NCI-H2227 treated with DMSO at 0.1 percent for 48 hours (cell line): ENCODE data around the gene GPR119.
"Not testable (repeated sequence)": the region's sequence is repeated elsewhere in the genome, so short reads cannot be mapped to it uniquely, and the experiment has no call there.

Source experiments
- DNase-seq: peaks from one replicate; lab custom pipeline; 2025; lab: John Stamatoyannopoulos, UW

Gene GPR119

GRCh38 chrX:130385520-130385919, at the start of gene GPR119:
Gene GPR119, minus strand, starts transcription at chrX:130385674. Its CDS starts 227 bp downstream, at chrX:130385447.
- DNase-seq: no peak

GRCh38 chrX:130429236-130429635, 43.8 kb upstream of the GPR119 start:
- not testable (repeated sequence) for DNase-seq

DNA sequence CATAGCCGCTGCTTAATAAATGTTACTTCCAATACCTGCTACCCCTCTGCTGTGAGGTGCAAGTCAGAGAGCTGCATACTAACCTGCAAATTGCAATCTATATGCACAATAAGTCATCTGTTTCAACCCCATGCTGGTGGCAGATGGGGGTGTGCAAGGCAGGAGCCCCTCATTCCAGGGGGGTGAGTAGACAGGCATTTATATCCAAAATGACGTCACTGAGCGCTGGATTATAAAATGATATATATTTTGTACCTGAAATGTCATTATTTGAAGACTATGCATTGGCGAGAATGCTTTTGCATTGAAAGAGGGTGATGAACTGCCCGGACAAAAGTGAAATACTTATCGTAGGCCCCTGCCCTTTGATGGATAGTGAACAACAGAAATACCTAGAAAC, 41.1 kb upstream of the GPR119 start:
- no peak for DNase-seq

DNA sequence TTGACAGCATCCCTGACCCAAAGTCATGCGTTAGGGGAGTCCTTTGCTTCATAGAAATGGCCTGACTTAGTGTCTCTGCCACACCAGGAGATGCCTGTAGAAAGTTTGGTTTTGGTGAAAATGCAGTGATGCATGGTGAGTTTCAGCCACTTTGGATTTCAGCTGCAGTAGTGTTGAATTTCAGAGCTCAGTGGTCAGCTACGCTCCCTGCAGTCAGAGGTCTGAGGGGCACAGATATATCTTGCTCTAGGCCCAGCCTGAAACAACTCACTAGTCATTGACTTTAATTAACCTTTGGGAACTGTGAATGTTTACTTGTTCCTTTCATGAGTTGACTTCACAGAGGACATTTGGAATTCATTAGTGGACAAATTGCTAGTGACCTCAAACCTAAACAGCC, 33.8 kb upstream of the GPR119 start:
- no peak for DNase-seq

DNA sequence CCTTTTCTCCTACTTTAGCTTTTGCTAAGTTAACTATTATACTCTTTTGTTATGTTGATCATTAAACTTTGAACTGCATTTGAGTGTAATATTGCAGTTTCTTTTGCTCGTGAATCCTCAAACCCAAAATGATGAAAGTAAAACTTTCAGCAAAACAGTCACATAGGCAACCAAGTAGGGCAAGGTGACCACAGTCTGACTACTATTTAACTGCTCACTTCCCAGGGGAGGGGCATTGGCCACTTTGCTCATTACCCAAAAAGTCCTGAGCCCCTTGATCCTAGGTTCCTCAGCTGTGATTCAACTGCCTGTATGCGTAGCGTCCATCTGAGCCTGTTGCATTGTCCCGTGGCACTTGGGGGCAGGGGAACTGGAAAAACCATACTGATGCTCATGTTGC, 33.3 kb upstream of the GPR119 start:
- no peak for DNase-seq

DNA sequence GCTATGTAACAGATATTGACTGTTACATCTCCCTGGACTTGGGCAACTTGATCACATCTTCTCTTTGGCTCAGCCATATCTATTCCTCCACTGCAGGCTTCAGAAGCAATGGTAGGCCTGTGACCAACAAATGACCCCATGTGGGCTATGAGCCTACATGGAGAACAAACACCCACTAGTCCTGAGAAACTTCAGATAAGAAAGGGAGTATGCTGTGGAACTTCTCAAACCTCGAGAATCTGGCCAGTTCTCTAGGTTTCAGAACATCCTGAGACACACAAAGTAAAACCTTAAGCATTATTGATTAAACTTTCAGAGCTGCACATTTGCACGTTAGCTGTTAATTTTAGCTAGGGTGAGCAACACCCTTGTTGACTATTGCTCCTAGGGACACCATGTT, 32.6 kb upstream of the GPR119 start:
- no peak for DNase-seq

DNA sequence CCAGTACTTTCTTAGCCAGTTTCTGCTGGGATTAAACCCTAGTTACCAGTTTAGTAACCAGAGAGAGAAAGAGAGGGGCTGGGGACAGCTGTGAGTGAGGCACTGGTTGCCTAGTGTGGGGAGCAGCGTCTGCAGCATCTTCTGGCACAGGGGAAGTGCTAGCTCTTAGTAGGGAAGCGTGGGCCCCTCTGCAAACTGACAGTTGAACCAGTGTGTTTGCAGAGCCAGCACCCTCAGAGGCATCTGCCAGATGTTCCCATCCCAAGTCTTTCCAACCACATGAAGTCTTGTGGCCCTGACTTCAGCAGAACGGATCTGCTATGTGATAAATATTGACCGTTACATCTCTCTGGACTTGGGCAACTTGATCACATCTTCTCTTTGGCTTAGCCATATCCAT, 31.3 kb upstream of the GPR119 start:
- DNase-seq: no peak

DNA sequence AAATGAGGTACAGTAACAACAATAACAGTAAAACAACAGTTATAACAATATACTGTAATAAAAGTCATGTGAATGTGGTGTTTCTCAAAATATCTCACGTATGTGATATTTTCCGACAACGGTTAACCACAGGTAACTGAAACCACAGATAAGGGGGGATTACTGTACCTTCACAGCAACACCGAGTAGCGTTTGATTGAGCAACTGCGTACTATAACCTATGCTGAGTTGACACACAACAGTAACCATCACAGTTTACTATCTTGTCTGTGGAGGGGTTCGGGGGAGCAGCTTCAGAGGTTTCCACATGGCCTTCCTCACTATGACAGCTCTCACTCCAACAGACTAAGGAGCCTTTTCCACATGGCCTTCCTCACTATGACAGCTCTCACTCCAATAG, 29.7 kb upstream of the GPR119 start:
- DNase-seq: no peak

DNA sequence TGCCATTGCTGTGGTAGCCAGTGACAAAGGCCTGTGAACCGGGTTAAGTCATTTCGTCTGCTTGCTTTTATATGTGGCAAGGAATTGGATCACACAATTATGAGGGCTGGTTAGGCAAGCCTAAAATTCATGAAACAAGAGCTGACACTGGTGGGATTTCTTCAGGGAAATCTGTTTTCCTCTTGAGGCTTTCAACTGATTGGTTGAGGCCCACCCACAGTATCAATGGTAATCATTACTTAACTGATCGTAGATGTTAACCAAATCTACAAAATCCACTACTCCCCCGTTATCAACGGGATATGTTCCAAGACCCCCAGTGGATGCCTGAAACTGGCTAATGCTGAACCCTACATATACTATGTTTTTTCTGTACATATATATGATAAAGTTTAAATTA, 29.3 kb upstream of the GPR119 start:
- DNase-seq: no peak

DNA sequence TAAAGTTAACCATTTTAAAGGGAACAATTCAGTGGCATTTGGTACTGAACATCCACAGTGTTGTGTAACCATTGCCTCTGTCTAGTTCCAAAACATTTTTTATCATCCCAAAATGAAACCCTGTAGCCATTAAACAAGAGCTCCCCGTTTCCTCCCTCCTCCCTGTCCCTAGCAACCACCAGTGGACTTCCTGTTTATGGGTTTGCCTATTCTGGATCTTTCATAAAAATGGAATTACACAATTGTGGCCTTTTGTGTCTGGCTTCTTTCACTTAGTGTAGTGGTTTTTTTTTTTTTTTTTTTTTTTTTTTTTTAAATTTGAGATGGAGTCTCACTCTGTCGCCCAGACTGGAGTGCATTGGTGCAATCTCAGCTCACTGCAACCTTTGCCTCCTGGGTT, 27.9 kb upstream of the GPR119 start:
- no peak for DNase-seq

DNA sequence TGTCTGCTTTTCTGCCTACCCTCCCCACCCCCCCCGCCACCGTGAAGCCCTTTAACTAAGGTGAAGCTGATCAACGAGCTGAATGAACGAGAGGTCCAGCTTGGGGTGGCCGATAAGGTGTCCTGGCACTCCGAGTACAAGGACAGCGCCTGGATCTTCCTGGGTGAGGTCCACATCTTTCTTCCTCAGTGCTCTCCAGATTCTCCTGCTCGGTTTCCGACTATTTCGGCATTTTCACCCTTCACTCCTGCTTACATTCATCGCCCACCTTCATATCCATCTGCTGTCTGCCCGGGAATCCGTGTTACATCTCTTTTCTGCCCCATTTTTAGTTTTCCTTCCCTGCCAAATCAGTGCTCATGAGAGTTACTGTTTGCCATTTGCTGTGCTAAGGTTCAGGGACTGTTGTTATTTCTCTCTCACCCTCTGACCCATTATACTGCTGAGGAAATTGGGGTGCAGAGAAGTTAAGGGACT, 16.8 kb upstream of the GPR119 start:
- DNase-seq: no peak

- DNase-seq: peak; percentile 92
Observed at GRCh38 chrX:130401415-130402207, 16.1 kb upstream of the GPR119 start, which contains the start of gene RBMX2. Gene RBMX2, plus strand, starts transcription at chrX:130401987. Its CDS starts 46 bp downstream, at chrX:130402033.

GRCh38 chrX:130395341-130395740, 9.9 kb upstream of the GPR119 start:
- DNase-seq: no peak

GRCh38 chrX:130393451-130394074, 8.1 kb upstream of the GPR119 start:
- DNase-seq: peak; percentile 32

- no peak for DNase-seq
Observed at GRCh38 chrX:130386408-130386808, 934 bp upstream of the GPR119 start.

GRCh38 chrX:130378024-130378669, 7.3 kb downstream of the GPR119 start:
- DNase-seq: no peak

DNA sequence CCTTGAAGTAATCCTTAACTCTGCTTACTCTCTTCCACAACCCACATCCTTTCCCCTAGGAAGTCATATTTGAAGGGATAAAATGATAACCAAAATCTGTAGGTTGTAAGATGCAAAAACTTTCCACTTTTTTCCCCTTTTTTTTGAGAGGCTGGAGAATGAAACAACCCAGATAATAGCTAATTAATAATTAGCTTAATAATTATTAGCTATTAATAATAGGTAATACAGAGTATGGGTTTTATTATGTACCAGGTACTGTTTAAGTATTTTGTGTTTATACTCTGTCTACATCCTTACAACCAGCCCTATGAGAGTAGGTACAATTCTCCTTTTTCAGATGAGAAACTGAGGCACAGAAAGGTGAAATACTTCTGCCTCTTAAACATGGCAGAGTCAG, 9.4 kb downstream of the GPR119 start:
- no peak for DNase-seq

DNA sequence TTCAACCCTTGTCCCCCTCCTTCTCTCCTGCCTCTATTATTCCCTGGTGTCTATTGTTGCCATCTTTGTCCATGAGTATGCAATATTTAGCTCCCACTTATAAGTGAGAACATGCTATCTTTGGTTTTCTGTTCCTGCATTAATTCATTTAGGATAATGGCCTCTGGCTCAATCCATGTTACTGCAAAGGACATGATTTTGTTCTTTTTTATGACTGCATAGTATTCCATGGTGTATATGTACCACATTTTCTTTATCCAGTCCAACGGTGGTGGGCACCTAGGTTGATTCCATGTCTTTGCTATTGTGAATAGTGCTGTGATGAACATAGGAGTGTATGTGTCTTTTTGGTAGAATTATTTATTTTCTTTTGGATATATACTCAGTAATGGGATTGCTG, 33.4 kb downstream of the GPR119 start:
- not testable (repeated sequence) for DNase-seq

DNA sequence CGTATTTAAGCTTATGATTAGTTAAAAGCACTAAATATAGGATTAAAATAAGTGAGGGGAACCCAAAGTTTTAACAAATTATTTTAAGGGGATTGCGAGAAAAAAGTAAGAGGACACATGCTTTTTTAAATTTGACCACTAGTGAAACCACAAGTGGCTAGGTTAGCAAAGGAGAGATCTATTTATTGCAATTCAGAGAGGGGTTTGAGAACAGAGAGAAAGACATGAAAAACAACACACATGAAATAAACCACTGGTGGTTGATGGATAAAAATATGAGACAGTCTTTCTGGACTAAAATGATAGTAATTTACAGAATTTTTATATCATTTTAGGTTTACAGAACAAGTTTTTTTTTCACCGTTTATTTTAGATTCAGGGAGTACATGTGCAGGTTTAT, 33.9 kb downstream of the GPR119 start:
- no peak for DNase-seq

- no peak for DNase-seq
Observed at GRCh38 chrX:130347321-130347720, 38.2 kb downstream of the GPR119 start.

GRCh38 chrX:130343411-130343810, 42.1 kb downstream of the GPR119 start:
- no peak for DNase-seq

- no peak for DNase-seq
Observed at GRCh38 chrX:130340271-130340670, 45.2 kb downstream of the GPR119 start.
